ENCODE results near the gene AP4E1. TPM values are rescaled to one million over a fixed set of nuclear protein-coding genes. Genes with fewer than 3 reads are reported as not detected.

AP4E1 gene
- total and polyA plus RNA-seq, 2 donors (not counting 3 experiments of a cell fraction or from before 2014, with no cell fraction given): 1.6 to 9.8 TPM

DNA sequence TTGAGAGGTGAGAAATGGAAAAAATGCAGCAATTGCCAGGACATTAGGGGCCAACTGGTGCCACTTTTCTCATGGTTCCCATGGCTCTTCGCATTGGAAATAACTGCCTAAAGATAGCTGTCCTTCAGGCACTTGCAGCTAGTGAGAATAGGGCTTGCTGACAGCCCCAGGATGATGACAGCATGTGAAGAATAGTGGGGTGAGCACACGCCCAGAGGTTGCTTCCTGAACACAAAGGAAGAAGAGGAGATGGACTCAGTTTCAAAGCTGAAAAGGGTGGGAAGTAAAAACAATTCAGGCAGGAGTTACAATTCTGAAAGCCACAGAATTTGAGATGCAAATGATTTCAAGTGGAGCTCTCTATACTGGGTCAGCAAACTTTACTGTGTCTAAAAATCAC lies 140.6 kb downstream of the AP4E1 start:
- H3K4me1 ChIP-seq (ENCODE audit: control insufficient read depth, extremely low read depth, insufficient read depth, low read length): peaks cover 6% of the 10 kb centered on the region
- H3K27me3 ChIP-seq (ENCODE audit: control insufficient read depth in 2 of 2, insufficient read depth in 2 of 2, low read length in 2 of 2): no peaks in the 10 kb centered on the region
- dilution Hi-C loops (cut with MboI; ENCODE audit: extremely low pct_ligation_motif_present, low sequenced_read_pairs): no loop called here
- ChIA-PET POLR2A (no interaction called here), CTCF (interaction anchor here (1.0 kb wide), 1 partner anchor 15 kb away, joined by 3 read pairs; no protein-coding TSS in a partner anchor)
- intact Hi-C loops (cut with micrococcal nuclease): no loop called here
- no peaks in the 10 kb centered on the region for H3K9me3 ChIP-seq (replicated peaks; ENCODE audit: control insufficient read depth, insufficient read depth, low read length)
- no peaks in the 10 kb centered on the region for H3K36me3 ChIP-seq (ENCODE audit: control insufficient read depth in 2 of 2, extremely low read depth in 1 of 2, insufficient read depth in 2 of 2, low read length in 2 of 2)
- no peak overlapping the region for H3K9ac ChIP-seq (replicated peaks; ENCODE audit: extremely low read depth, insufficient read depth, low read length)
- FAIRE-seq (no peak), DNase-seq (ENCODE audit: low read depth, low spot score) (no peak)
- no peaks in the 10 kb centered on the region for H3K9me1 ChIP-seq (replicated peaks; ENCODE audit: control insufficient read depth, extremely low read depth, insufficient read depth, low read length)
- TF ChIP-seq JUN (IDR thresholded peaks at IDR 0.05; ENCODE audit: borderline replicate concordance, insufficient read depth, insufficient read length, low read depth): no peak
- no peak for TF ChIP-seq FOS (IDR thresholded peaks at IDR 0.05; ENCODE audit: borderline replicate concordance, insufficient read depth, low read length)
- TF ChIP-seq GATA2 (IDR thresholded peaks at IDR 0.05; ENCODE audit: insufficient read depth, insufficient read length, low read depth, low read length): no peak
- TF ChIP-seq POLR2A (IDR thresholded peaks at IDR 0.05; ENCODE audit: low read depth, low read length): no peak
- TF ChIP-seq, protein P1, sequence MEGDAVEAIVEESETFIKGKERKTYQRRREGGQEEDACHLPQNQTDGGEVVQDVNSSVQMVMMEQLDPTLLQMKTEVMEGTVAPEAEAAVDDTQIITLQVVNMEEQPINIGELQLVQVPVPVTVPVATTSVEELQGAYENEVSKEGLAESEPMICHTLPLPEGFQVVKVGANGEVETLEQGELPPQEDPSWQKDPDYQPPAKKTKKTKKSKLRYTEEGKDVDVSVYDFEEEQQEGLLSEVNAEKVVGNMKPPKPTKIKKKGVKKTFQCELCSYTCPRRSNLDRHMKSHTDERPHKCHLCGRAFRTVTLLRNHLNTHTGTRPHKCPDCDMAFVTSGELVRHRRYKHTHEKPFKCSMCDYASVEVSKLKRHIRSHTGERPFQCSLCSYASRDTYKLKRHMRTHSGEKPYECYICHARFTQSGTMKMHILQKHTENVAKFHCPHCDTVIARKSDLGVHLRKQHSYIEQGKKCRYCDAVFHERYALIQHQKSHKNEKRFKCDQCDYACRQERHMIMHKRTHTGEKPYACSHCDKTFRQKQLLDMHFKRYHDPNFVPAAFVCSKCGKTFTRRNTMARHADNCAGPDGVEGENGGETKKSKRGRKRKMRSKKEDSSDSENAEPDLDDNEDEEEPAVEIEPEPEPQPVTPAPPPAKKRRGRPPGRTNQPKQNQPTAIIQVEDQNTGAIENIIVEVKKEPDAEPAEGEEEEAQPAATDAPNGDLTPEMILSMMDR (IDR thresholded peaks at IDR 0.05; ENCODE audit: extremely low read depth in 1 of 2, insufficient read depth in 1 of 2, low read depth in 1 of 2, low read length in 2 of 2): no peak
- TF ChIP-seq POLR2AphosphoS5 (IDR thresholded peaks at IDR 0.05; ENCODE audit: insufficient read depth, low read depth, low read length): no peak
- TF ChIP-seq, protein P2, sequence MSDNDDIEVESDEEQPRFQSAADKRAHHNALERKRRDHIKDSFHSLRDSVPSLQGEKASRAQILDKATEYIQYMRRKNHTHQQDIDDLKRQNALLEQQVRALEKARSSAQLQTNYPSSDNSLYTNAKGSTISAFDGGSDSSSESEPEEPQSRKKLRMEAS (IDR thresholded peaks at IDR 0.05; ENCODE audit: insufficient read depth, insufficient read length): no peak
- TF ChIP-seq MYC (IDR thresholded peaks at IDR 0.05; ENCODE audit: low read depth, low read length): no peak
- no peak for TF ChIP-seq EZH2 (IDR thresholded peaks at IDR 0.05; ENCODE audit: borderline replicate concordance, low read depth, low read length, severe bottlenecking)
- no peak overlapping the region for H2AFZ ChIP-seq (ENCODE audit: low read depth, low read length)
- no peaks in the 10 kb centered on the region for H4K20me1 ChIP-seq (replicated peaks; ENCODE audit: control insufficient read depth, extremely low read depth, insufficient read depth, low read length)
- no peaks in the 10 kb centered on the region for H3K79me2 ChIP-seq (ENCODE audit: control insufficient read depth, insufficient read depth, low read length)
- no peak overlapping the region for H3K4me2 ChIP-seq (ENCODE audit: insufficient read depth, low read length)
- no peak overlapping the region for H3K27ac ChIP-seq (ENCODE audit: insufficient read depth, low read depth, low read length)
- no TSS peak for BruUV-seq (replicated peaks)
- H3K4me3 ChIP-seq (replicated peaks in 1 of 3; ENCODE audit: insufficient read depth in 1 of 3, low read depth in 1 of 3, low read length in 3 of 3): no peak overlapping the region

Data from endothelial cell of umbilical vein (primary cell).